B cell (primary cell): Measurements from ENCODE around the gene C6orf89. TPM values are rescaled to one million over a fixed set of nuclear protein-coding genes. Genes with fewer than 3 reads are reported as not detected.
"Not testable (repeated sequence)": the region's sequence is repeated elsewhere in the genome, so short reads cannot be mapped to it uniquely, and the experiment has no call there.

Source experiments
- ATAC-seq: fragments of 200-7000 bp; cut with Tn5 transposase; one replicate; pipeline ENCODE4 v1.10.0; 2021; ENCODE audit warnings: low read depth, mild to moderate bottlenecking, moderate number of reproducible peaks, moderate library complexity
- CTCF ChIA-PET: fragments of 350-600 bp; sonication (Branson Sonifier 250); formaldehyde crosslinking; loops from one replicate; lab custom pipeline; 2021; ENCODE audit warnings: antibody characterized with exemption, inconsistent platforms; lab: Charles Lee
- POLR2A ChIA-PET: fragments of 350-600 bp; sonication (Branson Sonifier 250); formaldehyde crosslinking; loops from one replicate; lab custom pipeline; 2021; ENCODE audit warnings: antibody characterized with exemption; lab: Charles Lee
- DNase-seq: peaks from one replicate; pipeline ENCODE4 v3.0.0; 2013
- H2AFZ ChIP-seq: 2 replicates; pipeline ENCODE4 v1.6.1; 2012; ENCODE audit warnings: mild to moderate bottlenecking, low read depth, low read length; ENCODE audit not compliant: insufficient read depth, poor library complexity, severe bottlenecking
- H3K27ac ChIP-seq, 2 donors: 1 replicate in 1 of 2; 2 replicates in 1 of 2; pipeline ENCODE4 v1.5.1; 2012 to 2013; ENCODE audit warnings: low read length in 2 of 2, mild to moderate bottlenecking in 2 of 2, moderate library complexity in 1 of 2
- H3K27me3 ChIP-seq, 4 experiments: fragments of 200-600 bp in 1 of 4; sonication (generic) in 1 of 4; replicated peaks in 1 of 4; 1 replicate in 2 of 4; 2 replicates in 2 of 4; pipeline versions ENCODE4 v1.6.1 to v1.7.0; 2013 to 2016; ENCODE audit warnings: low read length in 3 of 4, mild to moderate bottlenecking in 2 of 4, mixed read lengths in 1 of 4, moderate library complexity in 1 of 4; ENCODE audit not compliant: insufficient read depth in 4 of 4, control insufficient read depth in 3 of 4; ENCODE audit errors: control extremely low read depth in 1 of 4
- H3K36me3 ChIP-seq, 2 experiments: replicated peaks in 1 of 2; 1 replicate in 1 of 2; 2 replicates in 1 of 2; pipeline versions ENCODE4 v1.6.1 to v1.7.1; 2013; ENCODE audit warnings: low read length in 1 of 2; ENCODE audit not compliant: insufficient read depth in 2 of 2, control insufficient read depth in 1 of 2; ENCODE audit errors: control extremely low read depth in 1 of 2, extremely low read depth in 1 of 2
- H3K4me1 ChIP-seq, 2 donors: fragments of 200-600 bp in 1 of 2; sonication (generic) in 1 of 2; 1 replicate in 1 of 2; 2 replicates in 1 of 2; pipeline versions ENCODE4 v1.5.1 to v1.6.1; 2013 to 2017; ENCODE audit warnings: low read length in 2 of 2; ENCODE audit not compliant: control insufficient read depth in 2 of 2, insufficient read depth in 2 of 2
- H3K4me2 ChIP-seq: replicated peaks from 2 replicates; pipeline ENCODE3; 2012; ENCODE audit warnings: mild to moderate bottlenecking, low read depth, low read length; ENCODE audit not compliant: poor library complexity, severe bottlenecking
- H3K4me3 ChIP-seq, 5 experiments: fragments of 200-600 bp in 1 of 5; sonication (generic) in 1 of 5; 1 replicate in 3 of 5; 2 replicates in 2 of 5; pipeline versions ENCODE4 v1.5.1 to v1.7.0; 2011 to 2016; ENCODE audit warnings: low read length in 4 of 5, mild to moderate bottlenecking in 4 of 5, low read depth in 2 of 5, control low read depth in 1 of 5, moderate library complexity in 1 of 5; ENCODE audit not compliant: insufficient read depth in 1 of 5; ENCODE audit errors: control extremely low read depth in 1 of 5, extremely low read depth in 1 of 5
- H3K79me2 ChIP-seq: fragments of 200-600 bp; sonication (generic); one replicate; pipeline ENCODE4 v1.6.0; 2016; ENCODE audit warnings: low read length; ENCODE audit not compliant: control insufficient read depth, insufficient read depth
- H3K9ac ChIP-seq: fragments of 200-600 bp; sonication (generic); 2 replicates; pipeline ENCODE4 v1.6.1; 2017; ENCODE audit warnings: mild to moderate bottlenecking, low read length, moderate library complexity
- H3K9me3 ChIP-seq, 3 donors: one replicate each; pipeline versions ENCODE4 v1.6.1 to v1.7.1; 2013; ENCODE audit warnings: low read length in 2 of 3; ENCODE audit not compliant: control insufficient read depth in 2 of 3, insufficient read depth in 1 of 3; ENCODE audit errors: control extremely low read depth in 1 of 3
- H4K20me1 ChIP-seq: 2 replicates; pipeline ENCODE4 v1.6.0; 2012; ENCODE audit warnings: mild to moderate bottlenecking, low read length; ENCODE audit not compliant: insufficient read depth, control insufficient read depth, poor library complexity, severe bottlenecking
- H3K27ac Mint-ChIP-seq: one replicate; pipeline ENCODE4 v1.8.0; 2021; ENCODE audit warnings: mixed read lengths
- H3K27me3 Mint-ChIP-seq: one replicate; pipeline ENCODE4 v1.8.0; 2021; ENCODE audit warnings: mixed read lengths
- H3K4me1 Mint-ChIP-seq: one replicate; pipeline ENCODE4 v1.8.0; 2021; ENCODE audit warnings: mixed read lengths
- H3K4me3 Mint-ChIP-seq: one replicate; pipeline ENCODE4 v1.8.0; 2021; ENCODE audit warnings: mixed read lengths
- H3K9me3 Mint-ChIP-seq: one replicate; pipeline ENCODE4 v1.8.0; 2022; ENCODE audit warnings: mixed read lengths; ENCODE audit not compliant: insufficient read depth
- CTCF ChIP-seq: fragments of 200-600 bp; IDR thresholded peaks from one replicate; pipeline ENCODE4 v1.8.0; 2022; ENCODE audit warnings: antibody characterized with exemption, mild to moderate bottlenecking
- EZH2 ChIP-seq: IDR thresholded peaks from 2 replicates; pipeline ENCODE4 v1.6.1; 2012; ENCODE audit warnings: borderline replicate concordance, low read depth, mild to moderate bottlenecking, moderate library complexity, low read length; ENCODE audit not compliant: insufficient read depth, poor library complexity, severe bottlenecking
- WGBS: methylation state at CpG from one replicate; pipeline ENCODE4 v1.1.5; 2013; ENCODE audit warnings: missing lambda C conversion rate; ENCODE audit not compliant: insufficient coverage; 5-methylcytosine and 5-hydroxymethylcytosine counted together
- intact Hi-C: fragments of 100-400 bp; cut with micrococcal nuclease; formaldehyde crosslinking; loops from one replicate; pipeline ENCODE4 v1.10.0; 2022
- polyA plus RNA-seq: library from polyadenylated mRNA; depleted of rRNA; stranded (reverse); fragments of >200 nt; gene quantifications from 2 replicates; pipeline ENCODE4 v1.2.3, GENCODE V29; 2012
- total RNA-seq, 2 donors: library from RNA; stranded (reverse); fragments of 120-200 nt in 1 of 2; gene quantifications; 1 replicate in 1 of 2; 2 replicates in 1 of 2; pipeline versions ENCODE4 v1.2.3 to v1.2.4, GENCODE V29; 2013 to 2022

The C6orf89 gene
- total and polyA plus RNA-seq, 2 donors (not counting 1 experiment from before 2014, with no cell fraction given) = 13.0 to 35.3 TPM

DNA sequence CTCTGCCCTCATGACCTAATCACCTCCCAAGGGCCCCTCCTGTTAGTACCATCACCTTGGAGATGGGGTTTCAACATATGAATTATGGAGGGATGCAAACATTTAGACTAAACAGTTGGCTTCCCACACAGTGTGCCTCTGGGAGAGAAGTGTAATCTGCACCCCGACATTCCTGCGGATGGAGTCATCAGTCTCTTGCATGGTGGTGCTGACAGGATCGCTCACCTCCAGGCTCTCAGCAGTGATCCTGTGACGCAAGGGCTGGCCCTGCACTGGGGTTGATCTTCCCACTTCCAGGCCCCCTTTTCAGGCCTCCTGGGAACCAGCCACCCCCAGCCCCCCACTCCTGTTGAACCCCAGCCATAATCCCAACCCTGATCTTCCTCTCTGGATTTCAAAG, 52.8 kb downstream of the C6orf89 start:
- POLR2A ChIA-PET = no interaction called here
- no peak overlapping the region for H3K4me2 ChIP-seq
- H3K27me3 Mint-ChIP-seq = peaks cover 5% of the 10 kb centered on the region
- intact Hi-C loops = no loop called here
- no peak overlapping the region for H3K4me3 ChIP-seq
- no peaks in the 10 kb centered on the region for H3K4me1 ChIP-seq
- H3K79me2 ChIP-seq = no peaks in the 10 kb centered on the region
- CTCF ChIA-PET = no interaction called here
- no peaks in the 10 kb centered on the region for H4K20me1 ChIP-seq
- DNase-seq = no peak
- no peak overlapping the region for H3K27ac ChIP-seq
- no peak overlapping the region for H3K9ac ChIP-seq
- H3K9me3 ChIP-seq = no peaks in the 10 kb centered on the region
- no peaks in the 10 kb centered on the region for H3K9me3 Mint-ChIP-seq
- peaks cover 4% of the 10 kb centered on the region for H3K4me1 Mint-ChIP-seq
- H3K36me3 ChIP-seq = no peaks in the 10 kb centered on the region
- 100% methylated on average over 4 of the region's 4 CpGs for WGBS
- TF ChIP-seq CTCF = no peak
- TF ChIP-seq EZH2 = no peak
- H2AFZ ChIP-seq = no peak overlapping the region
- peaks cover 0 to 8% (median 0%) of the 10 kb centered on the region in 4 experiments for H3K27me3 ChIP-seq
- ATAC-seq = no peak
- H3K4me3 Mint-ChIP-seq = no peak overlapping the region
- H3K27ac Mint-ChIP-seq = no peak overlapping the region

GRCh38 chr6:36939005-36939404, 53.3 kb downstream of the C6orf89 start:
- H3K4me1 ChIP-seq, intact Hi-C loops, ATAC-seq, DNase-seq, H3K4me3 Mint-ChIP-seq, H3K79me2 ChIP-seq, H3K4me3 ChIP-seq, H3K4me2 ChIP-seq, H2AFZ ChIP-seq, H3K9ac ChIP-seq, H3K36me3 ChIP-seq, H3K9me3 Mint-ChIP-seq, H3K27me3 ChIP-seq, H3K9me3 ChIP-seq, H3K27ac Mint-ChIP-seq, H3K27ac ChIP-seq, H3K4me1 Mint-ChIP-seq, H3K27me3 Mint-ChIP-seq, H4K20me1 ChIP-seq, POLR2A ChIA-PET, CTCF ChIA-PET: not testable (repeated sequence)
- WGBS = 100% methylated on average over 5 of the region's 5 CpGs
